Glutamatergic neuron (in vitro differentiated cells): ENCODE measurements around the gene ABRAXAS1. TPM values are rescaled to one million over a fixed set of nuclear protein-coding genes. Genes with fewer than 3 reads are reported as not detected.

Source experiments
- DNase-seq: peaks from one replicate; pipeline ENCODE4 v3.0.0; 2022
- H3K27ac Mint-ChIP-seq: one replicate; pipeline ENCODE4 v1.8.0; 2020; ENCODE audit warnings: mild to moderate bottlenecking, mixed read lengths, inconsistent platforms; ENCODE audit not compliant: unreplicated experiment
- H3K27me3 Mint-ChIP-seq: one replicate; pipeline ENCODE4 v1.8.0; 2020; ENCODE audit warnings: mild to moderate bottlenecking, moderate library complexity, mixed read lengths, inconsistent platforms; ENCODE audit not compliant: unreplicated experiment
- H3K36me3 Mint-ChIP-seq: one replicate; pipeline ENCODE4 v1.8.0; 2020; ENCODE audit warnings: mild to moderate bottlenecking, mixed read lengths, inconsistent platforms; ENCODE audit not compliant: unreplicated experiment
- H3K4me1 Mint-ChIP-seq: one replicate; pipeline ENCODE4 v1.8.0; 2020; ENCODE audit warnings: mild to moderate bottlenecking, low read depth, mixed read lengths, inconsistent platforms; ENCODE audit not compliant: unreplicated experiment
- H3K4me3 Mint-ChIP-seq: one replicate; pipeline ENCODE4 v1.8.0; 2020; ENCODE audit warnings: mild to moderate bottlenecking, mixed read lengths, inconsistent platforms; ENCODE audit not compliant: unreplicated experiment
- H3K9me3 Mint-ChIP-seq: one replicate; pipeline ENCODE4 v1.8.0; 2020; ENCODE audit warnings: mild to moderate bottlenecking, moderate library complexity, mixed read lengths, inconsistent platforms; ENCODE audit not compliant: unreplicated experiment
- CTCF ChIP-seq: fragments of 200-600 bp; sonication (generic); IDR thresholded peaks from one replicate; pipeline ENCODE4 v1.5.0; 2021; ENCODE audit not compliant: partially characterized antibody, unreplicated experiment
- total RNA-seq: library from RNA; stranded (reverse); fragmentation: NEBNext Ultra II Directional; extraction: Animal tissue kit (Norgen Biotek cat#: 25700); gene quantifications from one replicate; pipeline ENCODE4 v1.2.1, GENCODE V29; 2021; ENCODE audit not compliant: unreplicated experiment

Gene ABRAXAS1
- total RNA-seq, 1 donor from 2014 or later, result 16.0 TPM

GRCh38 chr4:83449009-83449408 lies 35.9 kb downstream of the ABRAXAS1 start:
- Mint-ChIP-seq H3K9me3 (no peaks in the 10 kb centered on the region), H3K27ac (no peak overlapping the region), H3K4me1 (no peaks in the 10 kb centered on the region), H3K36me3 (no peaks in the 10 kb centered on the region), H3K27me3 (no peaks in the 10 kb centered on the region), H3K4me3 (no peak overlapping the region)
- no peak for DNase-seq
- TF ChIP-seq CTCF, result no peak

GRCh38 chr4:83440899-83441298 lies 44.0 kb downstream of the ABRAXAS1 start:
- Mint-ChIP-seq H3K4me3 (no peak overlapping the region), H3K27me3 (no peaks in the 10 kb centered on the region), H3K9me3 (no peaks in the 10 kb centered on the region), H3K27ac (no peak overlapping the region), H3K36me3 (no peaks in the 10 kb centered on the region), H3K4me1 (no peaks in the 10 kb centered on the region)
- DNase-seq, result no peak
- TF ChIP-seq CTCF, result no peak

GRCh38 chr4:83440148-83440814 lies 44.6 kb downstream of the ABRAXAS1 start:
- Mint-ChIP-seq H3K27ac (no peak overlapping the region), H3K4me1 (no peaks in the 10 kb centered on the region), H3K27me3 (no peaks in the 10 kb centered on the region), H3K36me3 (no peaks in the 10 kb centered on the region), H3K4me3 (no peak overlapping the region), H3K9me3 (no peaks in the 10 kb centered on the region)
- no peak for TF ChIP-seq CTCF
- DNase-seq, result no peak

- TF ChIP-seq CTCF, result no peak
- no peaks in the 10 kb centered on the region for H3K9me3 Mint-ChIP-seq
- no peak for DNase-seq
- H3K36me3 Mint-ChIP-seq, result no peaks in the 10 kb centered on the region
- H3K4me3 Mint-ChIP-seq, result no peak overlapping the region
- no peak overlapping the region for H3K27ac Mint-ChIP-seq
- H3K27me3 Mint-ChIP-seq, result no peaks in the 10 kb centered on the region
- H3K4me1 Mint-ChIP-seq, result no peaks in the 10 kb centered on the region
These were observed 46.2 kb downstream of the ABRAXAS1 start for GRCh38 chr4:83438719-83439118.

- Mint-ChIP-seq H3K27me3 (no peaks in the 10 kb centered on the region), H3K4me3 (no peak overlapping the region), H3K9me3 (no peaks in the 10 kb centered on the region), H3K36me3 (no peaks in the 10 kb centered on the region), H3K27ac (no peak overlapping the region), H3K4me1 (no peaks in the 10 kb centered on the region)
- no peak for DNase-seq
- no peak for TF ChIP-seq CTCF
These were observed 48.2 kb downstream of the ABRAXAS1 start for GRCh38 chr4:83436680-83437079.
